Kidney epithelial cell (primary cell): ENCODE measurements around the gene CADM2. TPM values are rescaled to one million over a fixed set of nuclear protein-coding genes. Genes with fewer than 3 reads are reported as not detected.
"Not testable (repeated sequence)": the region's sequence is repeated elsewhere in the genome, so short reads cannot be mapped to it uniquely, and the experiment has no call there.

ENCODE experiments used
- DNase-seq: peaks from one replicate; pipeline ENCODE4 v3.0.0-alpha.2; 2010; ENCODE audit warnings: low read depth
- H3K27me3 ChIP-seq: 2 replicates; pipeline ENCODE4 v1.6.0; 2011; ENCODE audit warnings: low read length; ENCODE audit not compliant: control insufficient read depth, insufficient read depth
- H3K36me3 ChIP-seq: 2 replicates; pipeline ENCODE4 v1.5.1; 2011; ENCODE audit warnings: low read length; ENCODE audit not compliant: control insufficient read depth, insufficient read depth
- H3K4me3 ChIP-seq: 2 replicates; pipeline ENCODE4 v1.5.1; 2011; ENCODE audit warnings: low read depth, mild to moderate bottlenecking, control low read depth, low read length
- CTCF ChIP-seq: IDR thresholded peaks from 2 replicates; pipeline ENCODE4 v1.5.1; 2011; ENCODE audit warnings: mild to moderate bottlenecking, moderate library complexity, low read length, control low read depth, inconsistent platforms; ENCODE audit not compliant: insufficient read depth, poor library complexity, severe bottlenecking
- total RNA-seq: library from RNA; depleted of rRNA; stranded (reverse); fragments of >200 nt; gene quantifications from 2 replicates; pipeline ENCODE4 v1.2.3, GENCODE V29; 2015

CADM2 gene
- total RNA-seq, 1 donor from 2014 or later, result 0.42 TPM

DNA sequence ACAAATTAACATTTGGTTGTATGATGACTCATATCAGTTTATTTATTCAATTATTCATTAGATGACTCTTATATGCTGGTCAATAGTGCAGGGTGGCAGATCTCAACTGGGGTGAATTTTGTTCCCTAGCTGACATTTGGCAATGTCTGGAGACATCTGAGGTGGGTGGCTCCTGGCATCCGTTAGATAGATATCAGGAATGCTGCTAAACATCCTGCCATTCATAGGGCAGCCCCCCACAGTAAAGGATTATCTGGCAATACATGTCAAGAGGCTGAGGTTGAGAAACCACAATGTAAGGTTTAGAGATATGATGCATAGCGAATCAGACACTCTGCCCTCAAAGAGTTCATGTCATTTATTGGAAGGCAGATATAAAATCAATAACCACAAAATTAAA, 719.9 kb downstream of the CADM2 start:
- Histone ChIP-seq H3K27me3 (no peaks in the 10 kb centered on the region), H3K4me3 (no peak overlapping the region), H3K36me3 (no peaks in the 10 kb centered on the region)
- TF ChIP-seq CTCF, result no peak
- no peak for DNase-seq

- H3K36me3 ChIP-seq, result no peaks in the 10 kb centered on the region
- DNase-seq, result no peak
- TF ChIP-seq CTCF, result no peak
- no peak overlapping the region for H3K4me3 ChIP-seq
- no peaks in the 10 kb centered on the region for H3K27me3 ChIP-seq
These were observed 723.1 kb downstream of the CADM2 start for GRCh38 chr3:85681906-85682305.

DNA sequence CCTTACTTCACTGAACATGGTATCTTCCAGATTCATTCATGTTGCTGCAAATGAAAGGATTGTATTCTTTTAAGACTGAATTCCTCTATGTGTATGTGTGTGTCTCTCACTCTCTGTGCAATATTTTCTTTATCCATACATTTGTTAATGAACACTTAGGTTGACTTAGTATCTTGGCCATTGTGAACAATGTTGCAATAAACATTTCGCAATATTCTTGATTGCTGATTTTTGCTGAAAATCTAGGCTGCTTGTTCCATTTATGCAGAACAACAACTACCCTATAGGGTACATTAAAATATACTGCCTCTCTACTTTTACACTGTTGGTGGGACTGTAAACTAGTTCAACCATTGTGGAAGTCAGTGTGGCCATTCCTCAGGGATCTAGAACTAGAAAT, 732.4 kb downstream of the CADM2 start:
- TF ChIP-seq CTCF, result no peak
- DNase-seq, result no peak
- H3K27me3 ChIP-seq, result no peaks in the 10 kb centered on the region
- no peaks in the 10 kb centered on the region for H3K36me3 ChIP-seq
- no peak overlapping the region for H3K4me3 ChIP-seq

DNA sequence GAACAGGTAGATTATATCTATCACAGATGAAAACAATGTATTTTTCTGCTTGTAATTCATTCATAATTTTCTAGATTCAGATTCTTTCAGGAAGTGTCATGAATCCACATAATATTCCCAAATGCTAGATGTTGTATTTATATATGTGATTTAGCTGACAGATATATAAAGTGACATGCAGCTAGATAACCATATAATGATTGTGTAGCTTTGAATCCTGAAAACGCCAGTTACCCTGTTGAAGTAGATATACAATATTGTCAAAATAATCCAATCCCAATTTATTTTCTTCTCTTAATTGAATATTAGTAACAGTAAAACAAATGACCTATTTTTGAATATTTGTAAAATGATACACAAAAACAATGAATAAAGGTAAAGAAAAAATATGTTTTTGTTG, 738.4 kb downstream of the CADM2 start:
- TF ChIP-seq CTCF, result no peak
- H3K27me3 ChIP-seq, result no peaks in the 10 kb centered on the region

GRCh38 chr3:85706130-85706529, 747.3 kb downstream of the CADM2 start:
- Histone ChIP-seq H3K27me3 (no peaks in the 10 kb centered on the region), H3K4me3 (no peak overlapping the region), H3K36me3 (no peaks in the 10 kb centered on the region)
- no peak for TF ChIP-seq CTCF
- DNase-seq, result no peak

More for the DNA sequence above, 738.4 kb downstream of the CADM2 start:
- DNase-seq, result no peak
- Histone ChIP-seq H3K36me3 (no peaks in the 10 kb centered on the region), H3K4me3 (no peak overlapping the region)

- H3K36me3 ChIP-seq, H3K4me3 ChIP-seq, H3K27me3 ChIP-seq, DNase-seq: not testable (repeated sequence)
These were observed 749.5 kb downstream of the CADM2 start for GRCh38 chr3:85708325-85708724.
